Measurements from ENCODE around the gene KCMF1.

Gene KCMF1

GRCh38 chr2:85024372-85025047 lies 53.5 kb downstream of the KCMF1 start:
- TF ChIP-seq CTCF (IDR thresholded peaks at IDR 0.05; ENCODE audit: low read depth, low read length, poor library complexity, severe bottlenecking): no peak
- no peak for TF ChIP-seq EZH2phosphoT487 (IDR thresholded peaks at IDR 0.05; ENCODE audit: borderline replicate concordance, low read length)
- H3K27me3 ChIP-seq (ENCODE audit: control insufficient read depth, low read length): no peaks in the 10 kb centered on the region
- peaks cover 9% of the 10 kb centered on the region for H4K20me1 ChIP-seq (ENCODE audit: control insufficient read depth, insufficient read depth, low read depth, low read length)
- H3F3A ChIP-seq (ENCODE audit: control insufficient read depth, insufficient read depth): no peaks in the 10 kb centered on the region
- H3K4me1 ChIP-seq (ENCODE audit: control insufficient read depth, low read length): no peaks in the 10 kb centered on the region
- H3K4me3 ChIP-seq (ENCODE audit: low read length): no peak overlapping the region
- no peak overlapping the region for H3K4me2 ChIP-seq (ENCODE audit: low read length)
- peaks cover 82% of the 10 kb centered on the region for H3K79me2 ChIP-seq (ENCODE audit: control insufficient read depth, low read length)
- no peaks in the 10 kb centered on the region for H3K9me3 ChIP-seq (ENCODE audit: control insufficient read depth, insufficient read depth, low read length)
- H3K36me3 ChIP-seq (ENCODE audit: control insufficient read depth, low read length): peaks cover 23% of the 10 kb centered on the region
- no peak overlapping the region for H3K27ac ChIP-seq (ENCODE audit: low read depth, low read length)
- H3K9me2 ChIP-seq (replicated peaks; ENCODE audit: control insufficient read depth, low read length): no peaks in the 10 kb centered on the region

GRCh38 chr2:85032621-85033020 lies 61.7 kb downstream of the KCMF1 start:
- Histone ChIP-seq H4K20me1 (ENCODE audit: control insufficient read depth, insufficient read depth, low read depth, low read length) (0 out of 2 replicates have a peak, but pooled peaks cover 2% of the 10 kb centered on the region), H3F3A (ENCODE audit: control insufficient read depth, insufficient read depth) (no peaks in the 10 kb centered on the region), H3K9me2 (replicated peaks; ENCODE audit: control insufficient read depth, low read length) (no peaks in the 10 kb centered on the region), H3K36me3 (ENCODE audit: control insufficient read depth, low read length) (peaks cover 62% of the 10 kb centered on the region), H3K4me2 (ENCODE audit: low read length) (no peak overlapping the region), H3K27ac (ENCODE audit: low read depth, low read length) (no peak overlapping the region), H3K27me3 (ENCODE audit: control insufficient read depth, low read length) (no peaks in the 10 kb centered on the region), H3K9me3 (ENCODE audit: control insufficient read depth, insufficient read depth, low read length) (no peaks in the 10 kb centered on the region), H3K4me1 (ENCODE audit: control insufficient read depth, low read length) (no peaks in the 10 kb centered on the region), H3K79me2 (ENCODE audit: control insufficient read depth, low read length) (peaks cover 34% of the 10 kb centered on the region), H3K4me3 (ENCODE audit: low read length) (no peak overlapping the region)
- TF ChIP-seq CTCF (IDR thresholded peaks at IDR 0.05; ENCODE audit: low read depth, low read length, poor library complexity, severe bottlenecking): no peak
- no peak for TF ChIP-seq EZH2phosphoT487 (IDR thresholded peaks at IDR 0.05; ENCODE audit: borderline replicate concordance, low read length)

- Histone ChIP-seq H3K4me2 (ENCODE audit: low read length) (no peak overlapping the region), H3K79me2 (ENCODE audit: control insufficient read depth, low read length) (peaks cover 33% of the 10 kb centered on the region), H3K9me2 (replicated peaks; ENCODE audit: control insufficient read depth, low read length) (no peaks in the 10 kb centered on the region), H3K9me3 (ENCODE audit: control insufficient read depth, insufficient read depth, low read length) (no peaks in the 10 kb centered on the region), H3K27ac (ENCODE audit: low read depth, low read length) (no peak overlapping the region), H3K27me3 (ENCODE audit: control insufficient read depth, low read length) (no peaks in the 10 kb centered on the region), H3K4me3 (ENCODE audit: low read length) (no peak overlapping the region), H3K4me1 (ENCODE audit: control insufficient read depth, low read length) (no peaks in the 10 kb centered on the region), H4K20me1 (ENCODE audit: control insufficient read depth, insufficient read depth, low read depth, low read length) (0 out of 2 replicates have a peak, but pooled peaks cover 2% of the 10 kb centered on the region), H3K36me3 (ENCODE audit: control insufficient read depth, low read length) (peaks cover 62% of the 10 kb centered on the region), H3F3A (ENCODE audit: control insufficient read depth, insufficient read depth) (no peaks in the 10 kb centered on the region)
- TF ChIP-seq CTCF (IDR thresholded peaks at IDR 0.05; ENCODE audit: low read depth, low read length, poor library complexity, severe bottlenecking) (no peak), EZH2phosphoT487 (IDR thresholded peaks at IDR 0.05; ENCODE audit: borderline replicate concordance, low read length) (no peak)
Observed at GRCh38 chr2:85033388-85033787, 62.4 kb downstream of the KCMF1 start.
